GM12875 (cell line): ENCODE results near the gene ENDOU.

Experiments
- H3K4me3 ChIP-seq: one replicate; pipeline ENCODE4 v1.5.1; 2011; ENCODE audit warnings: low read depth, low read length, control low read depth
- CTCF ChIP-seq: IDR thresholded peaks from 2 replicates; pipeline ENCODE4 v1.5.1; 2011; ENCODE audit warnings: low read depth, mild to moderate bottlenecking, control low read depth, inconsistent platforms, low read length, moderate library complexity, borderline replicate concordance; ENCODE audit not compliant: insufficient read depth

Gene ENDOU

GRCh38 chr12:47718531-47718930 lies 6.8 kb downstream of the ENDOU start:
- no peak overlapping the region for H3K4me3 ChIP-seq
- TF ChIP-seq CTCF, result no peak

GRCh38 chr12:47717443-47718193 lies 7.7 kb downstream of the ENDOU start:
- H3K4me3 ChIP-seq, result no peak overlapping the region
- peak; percentile 86 for TF ChIP-seq CTCF

- no peak overlapping the region for H3K4me3 ChIP-seq
- no peak for TF ChIP-seq CTCF
Observed at GRCh38 chr12:47717046-47717442, 8.2 kb downstream of the ENDOU start.

GRCh38 chr12:47715877-47716548 lies 9.3 kb downstream of the ENDOU start:
- TF ChIP-seq CTCF, result no peak

DNA sequence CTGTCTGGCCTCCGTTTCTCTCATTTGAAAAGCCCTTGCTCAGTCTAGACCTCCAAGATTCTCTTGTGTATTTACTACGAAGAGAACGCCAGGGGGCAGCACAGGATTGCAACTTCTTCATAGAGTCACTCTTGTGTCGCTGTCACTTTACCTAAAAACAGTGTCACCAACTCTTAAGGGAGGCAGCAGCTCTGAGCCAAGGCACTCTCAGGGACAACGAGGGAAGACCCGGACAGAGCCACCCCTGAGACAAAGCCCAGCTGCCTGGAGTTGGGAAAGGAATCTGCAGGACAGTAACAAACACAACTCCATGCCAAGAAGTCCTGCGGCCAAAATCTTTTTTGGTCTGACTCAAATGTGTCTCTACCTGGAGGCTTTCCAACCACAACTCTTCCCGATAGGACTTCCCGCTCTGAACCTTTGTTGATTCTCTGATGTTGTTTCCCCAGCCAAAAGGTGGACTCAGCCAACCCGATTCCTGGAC lies 9.9 kb downstream of the ENDOU start:
- H3K4me3 ChIP-seq, result no peak overlapping the region
- peak; percentile 65; the same call in 1 of the 2 replicates for TF ChIP-seq CTCF

More at GRCh38 chr12:47715877-47716548, 9.3 kb downstream of the ENDOU start:
- H3K4me3 ChIP-seq, result no peak overlapping the region

- H3K4me3 ChIP-seq, result no peak overlapping the region
- no peak for TF ChIP-seq CTCF
Observed at GRCh38 chr12:47714826-47715386, 10.4 kb downstream of the ENDOU start.
